ENCODE results near the gene FABP7.
A peak's percentile ranks its signal among the peaks of the same experiment; 100 is the strongest.

FABP7 gene

DNA sequence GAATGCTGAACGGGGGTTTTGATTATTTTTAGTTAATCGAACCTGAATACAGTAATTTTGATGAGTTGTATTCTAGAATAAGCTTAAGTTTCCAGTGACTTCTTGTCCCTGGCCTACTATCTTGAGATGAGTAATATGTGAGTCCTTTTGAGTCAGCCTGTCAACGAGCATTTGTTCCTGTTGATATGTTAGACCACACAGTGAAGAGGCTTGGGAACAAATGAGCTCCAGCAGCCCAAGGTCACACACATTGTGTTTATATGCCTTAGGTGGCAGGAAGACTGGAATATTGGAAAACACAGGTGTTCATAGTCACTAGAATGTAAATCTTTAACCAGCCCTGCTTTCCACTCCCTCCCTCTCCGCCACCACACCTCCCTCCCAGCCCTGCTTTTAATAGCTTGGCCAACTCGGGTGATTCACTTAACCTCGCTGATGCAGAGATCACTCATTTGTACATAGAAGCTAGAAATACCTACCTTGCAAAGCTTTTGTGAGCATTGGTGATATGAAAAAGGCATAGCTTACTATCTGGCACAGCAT lies 18.7 kb downstream of the FABP7 start:
- peak; percentile 12 for DNase-seq (ENCODE audit: low read depth)

DNA sequence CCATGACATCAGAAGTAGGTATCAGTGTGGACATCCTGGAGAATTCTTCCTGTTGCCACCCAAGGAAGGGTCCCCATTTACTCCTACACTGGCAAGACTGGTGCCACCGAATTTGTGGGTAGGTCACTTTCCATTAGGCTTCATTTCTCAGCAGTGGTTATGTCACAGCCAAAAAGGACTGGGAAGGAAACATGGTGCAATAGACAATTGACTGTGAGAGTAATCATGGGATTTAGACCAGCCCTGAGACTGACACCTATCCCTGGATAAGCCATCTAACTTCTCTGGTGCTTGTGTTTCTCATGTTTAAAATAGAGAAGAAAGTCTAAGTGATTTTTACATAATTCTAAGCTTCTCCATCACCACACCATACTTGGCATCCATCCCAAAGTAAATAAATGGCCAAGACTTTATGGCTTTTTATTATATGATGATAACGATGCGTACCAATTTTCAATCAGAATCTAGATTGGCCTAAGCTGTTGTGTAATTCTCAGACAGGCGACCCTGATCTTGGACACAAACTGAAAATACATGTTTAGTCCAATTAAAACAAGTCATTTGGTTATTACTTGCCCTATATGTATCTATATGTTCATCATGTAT lies 19.7 kb downstream of the FABP7 start:
- DNase-seq (ENCODE audit: low read depth) = no peak

DNA sequence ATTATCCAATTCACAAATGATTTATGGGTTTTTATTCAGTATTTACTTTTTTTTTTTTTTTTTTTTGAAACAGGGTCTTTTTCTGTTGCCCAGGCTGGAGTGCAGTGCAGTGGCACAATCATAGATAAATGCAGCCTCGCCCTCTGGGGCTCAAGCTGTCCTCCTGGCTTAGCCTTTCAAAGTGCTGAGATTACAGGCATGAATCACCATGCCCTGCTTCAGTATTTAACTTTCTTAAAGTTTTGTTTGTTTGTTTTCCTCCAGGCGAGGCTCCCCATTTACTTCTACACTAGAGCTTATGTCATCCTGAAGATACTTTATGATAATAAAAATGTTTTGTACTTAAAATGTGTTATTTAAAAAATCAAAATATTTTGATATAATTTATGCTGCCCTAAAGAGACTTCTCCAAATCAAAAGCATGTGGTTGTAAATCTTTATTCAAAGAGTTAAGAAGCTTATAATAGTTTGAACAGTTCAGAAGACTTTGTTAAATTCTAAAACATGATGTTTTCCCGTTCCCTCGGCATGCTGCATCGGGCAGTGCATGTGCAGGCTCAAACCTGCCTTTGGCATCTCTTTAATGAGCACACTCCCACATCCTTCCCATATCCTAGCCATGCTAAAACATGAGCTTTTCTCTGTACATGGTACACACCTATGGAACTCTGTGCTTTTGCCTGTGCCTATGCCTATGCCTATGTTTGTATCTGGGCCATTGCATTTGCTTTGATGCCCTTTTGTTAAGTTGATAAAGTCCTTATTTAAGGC lies 20.6 kb downstream of the FABP7 start:
- no peak for DNase-seq (ENCODE audit: low read depth)

DNA sequence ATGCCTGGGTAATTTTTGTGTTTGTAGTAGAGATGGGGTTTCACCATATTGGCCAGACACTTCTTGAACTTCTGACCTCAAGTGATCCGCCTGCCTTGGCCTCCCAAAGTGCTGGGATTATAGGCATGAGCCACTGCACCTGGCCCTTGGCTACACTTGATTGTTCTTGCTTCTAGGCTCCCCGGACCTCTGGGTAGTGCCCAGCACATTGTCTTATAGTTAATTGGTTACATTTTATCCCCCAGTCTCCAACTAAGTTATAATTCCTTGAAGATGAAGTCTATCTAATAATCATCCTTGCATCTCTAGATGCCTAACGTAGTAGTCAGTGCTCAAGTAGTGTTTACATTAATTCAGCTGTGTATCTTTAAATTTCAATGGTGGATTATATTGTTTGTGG lies 21.4 kb downstream of the FABP7 start:
- DNase-seq (ENCODE audit: low read depth) = no peak

DNA sequence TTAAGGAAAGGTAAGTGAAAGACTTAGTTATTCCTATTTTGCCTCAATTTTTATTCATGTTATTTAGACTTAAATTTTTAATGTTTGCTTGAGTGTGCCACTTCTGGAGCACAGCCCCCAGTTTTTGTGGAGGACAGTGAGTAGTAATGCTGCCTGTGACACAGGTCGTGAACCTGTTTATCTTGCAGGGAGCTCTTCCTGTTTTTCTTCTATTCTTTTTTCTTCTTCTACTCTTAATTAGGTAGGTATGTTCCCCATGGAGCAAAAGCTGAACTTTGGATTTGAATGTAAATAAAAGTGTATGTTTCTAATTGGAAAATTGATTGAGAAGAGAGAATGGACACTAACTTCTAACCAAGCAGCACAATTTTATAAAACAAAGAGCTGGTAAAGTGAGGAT lies 21.9 kb downstream of the FABP7 start:
- no peak for DNase-seq (ENCODE audit: low read depth)

DNA sequence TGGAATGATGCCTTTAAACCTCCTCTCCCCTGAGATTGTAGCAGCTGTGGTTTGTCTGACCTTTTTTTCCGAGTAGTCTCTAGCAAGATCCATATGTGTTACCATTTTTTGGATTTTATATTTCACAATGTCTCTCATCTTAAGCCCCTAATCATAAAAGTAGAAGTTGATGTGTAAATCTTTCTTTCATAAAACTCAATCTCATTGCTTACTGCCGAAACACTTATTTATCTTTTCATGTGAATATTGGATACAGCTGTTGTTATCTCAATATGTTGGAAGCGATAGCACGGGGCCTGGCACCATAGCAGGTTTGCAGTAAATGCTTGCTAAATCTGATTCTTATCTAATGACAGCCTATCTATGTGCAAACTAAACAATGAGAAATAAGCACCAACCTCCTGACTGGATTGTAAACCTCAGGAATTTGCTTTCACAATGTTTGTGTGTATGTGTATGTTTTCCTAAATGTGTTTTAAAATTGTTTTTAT lies 23.7 kb downstream of the FABP7 start:
- DNase-seq (ENCODE audit: low read depth) = no peak

DNA sequence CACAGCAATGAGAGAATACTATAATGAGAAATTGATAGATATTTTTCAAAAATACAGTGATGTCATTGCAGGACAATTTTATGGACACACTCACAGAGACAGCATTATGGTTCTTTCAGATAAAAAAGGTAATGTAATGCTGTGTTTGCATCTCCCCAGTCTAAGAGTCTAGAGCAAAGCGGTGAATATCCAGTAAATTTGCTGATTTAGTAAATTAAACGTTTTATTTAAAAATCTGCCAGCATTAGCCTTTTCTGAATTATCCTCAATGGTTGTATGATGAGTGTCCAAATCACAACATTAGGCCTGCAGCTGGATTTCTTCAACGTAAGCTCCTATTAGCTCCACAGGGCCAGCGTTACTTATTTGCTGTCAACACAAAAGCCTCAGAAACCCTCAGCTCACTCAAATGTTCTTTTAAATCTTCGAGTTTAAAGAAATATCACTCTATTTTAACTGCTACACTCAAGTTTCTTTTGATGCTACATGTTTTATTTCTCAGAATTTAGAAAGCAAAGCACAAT lies 25.5 kb downstream of the FABP7 start:
- no peak for DNase-seq (ENCODE audit: low read depth)

DNA sequence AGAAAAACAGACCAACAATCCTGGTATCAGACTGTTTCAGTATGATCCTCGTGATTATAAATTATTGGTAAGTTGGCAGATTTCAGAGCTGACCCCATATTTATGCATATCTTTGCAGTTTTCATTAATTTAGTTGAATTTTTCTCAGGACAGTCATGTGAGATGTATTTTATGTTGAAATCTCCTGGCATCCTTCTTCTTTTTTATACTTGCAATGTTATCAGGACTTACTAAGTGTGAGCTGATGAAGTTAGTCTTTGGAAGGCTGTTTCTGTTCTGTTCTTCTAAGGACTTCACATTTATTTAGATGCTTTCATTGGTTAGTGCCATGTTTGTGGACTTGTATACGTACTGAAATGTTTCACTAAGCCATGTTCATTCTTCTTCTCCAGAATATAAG lies 26.8 kb downstream of the FABP7 start:
- DNase-seq (ENCODE audit: low read depth) = no peak

DNA sequence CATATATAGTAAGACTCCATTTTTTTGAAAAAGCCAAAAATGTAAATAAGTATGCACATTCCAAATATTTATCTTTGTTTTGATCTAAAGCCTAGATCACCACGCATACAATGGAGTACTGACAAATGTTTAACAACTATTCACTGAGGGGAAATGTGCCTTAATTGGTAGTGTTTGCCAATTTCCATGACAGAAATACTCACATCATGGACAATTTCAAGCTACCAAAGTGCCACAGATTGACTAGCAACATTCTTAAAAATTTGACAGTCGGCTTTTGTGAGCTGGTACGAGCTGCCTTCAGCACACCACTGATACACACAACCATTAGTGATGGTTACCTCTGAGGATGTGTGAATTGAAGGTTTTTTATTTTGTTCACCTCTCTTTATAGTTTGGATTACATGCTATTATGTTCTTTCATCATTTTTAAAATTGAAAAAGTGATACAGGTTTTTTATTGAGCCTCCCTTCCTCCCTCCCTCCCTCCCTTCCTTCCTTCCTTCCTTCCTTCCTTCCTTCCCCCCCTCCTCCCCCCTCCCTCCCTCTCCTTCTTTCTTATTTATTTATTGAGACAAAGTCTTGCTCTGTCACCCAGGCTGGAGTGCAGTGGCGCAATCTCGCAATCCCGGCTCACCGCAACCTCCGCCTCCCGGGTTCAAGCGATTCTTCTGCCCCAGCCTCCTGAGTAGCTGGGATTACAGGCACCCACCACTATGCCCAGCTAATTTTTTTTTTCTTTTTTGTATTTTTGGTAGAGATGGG lies 28.8 kb downstream of the FABP7 start:
- DNase-seq (ENCODE audit: low read depth) = no peak

DNA sequence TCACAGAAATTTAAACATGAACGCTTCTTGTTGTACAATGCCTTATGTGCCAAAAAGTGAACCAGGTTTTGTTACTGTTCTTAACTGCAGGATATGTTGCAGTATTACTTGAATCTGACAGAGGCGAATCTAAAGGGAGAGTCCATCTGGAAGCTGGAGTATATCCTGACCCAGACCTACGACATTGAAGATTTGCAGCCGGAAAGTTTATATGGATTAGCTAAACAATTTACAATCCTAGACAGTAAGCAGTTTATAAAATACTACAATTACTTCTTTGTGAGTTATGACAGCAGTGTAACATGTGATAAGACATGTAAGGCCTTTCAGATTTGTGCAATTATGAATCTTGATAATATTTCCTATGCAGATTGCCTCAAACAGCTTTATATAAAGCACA lies 29.5 kb downstream of the FABP7 start:
- no peak for DNase-seq (ENCODE audit: low read depth)

DNA sequence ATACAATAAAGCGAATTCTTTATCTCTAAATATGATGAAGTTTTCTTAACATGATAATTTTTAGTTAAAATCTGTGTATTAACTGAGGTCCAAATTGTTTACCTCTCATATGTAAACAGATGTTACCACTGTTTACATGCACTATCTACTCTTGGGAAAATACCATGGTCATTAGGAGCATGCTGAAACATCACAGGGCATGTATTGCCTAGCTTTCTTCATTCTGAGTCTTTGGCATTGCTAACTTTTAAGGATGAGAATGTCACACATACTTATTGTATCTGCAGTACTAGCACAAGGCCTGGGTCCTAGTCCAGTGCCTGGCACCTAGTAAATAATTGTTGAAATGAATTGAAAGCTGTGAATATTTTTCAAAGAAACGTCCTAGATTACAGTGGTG lies 30.2 kb downstream of the FABP7 start:
- DNase-seq (ENCODE audit: low read depth) = no peak

DNA sequence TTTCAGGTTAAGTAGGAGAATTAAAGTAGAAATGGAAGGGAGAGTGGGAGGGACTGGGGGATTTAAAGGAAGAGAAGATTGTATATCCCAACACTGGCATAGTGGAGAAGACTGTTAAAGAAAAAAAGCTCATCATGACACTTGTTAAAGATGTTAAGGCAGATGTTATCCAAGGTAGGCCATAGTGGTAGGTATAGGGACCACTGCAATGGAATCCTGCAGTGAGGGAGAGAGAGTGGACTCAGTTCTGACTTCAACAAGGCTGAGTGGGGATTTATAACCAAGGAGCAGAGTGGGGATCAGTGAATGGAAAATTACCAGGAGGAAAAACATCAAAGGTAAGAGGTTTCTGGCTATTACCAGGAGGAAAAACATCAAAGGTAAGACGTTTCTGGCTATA lies 30.7 kb downstream of the FABP7 start:
- DNase-seq (ENCODE audit: low read depth) = no peak

DNA sequence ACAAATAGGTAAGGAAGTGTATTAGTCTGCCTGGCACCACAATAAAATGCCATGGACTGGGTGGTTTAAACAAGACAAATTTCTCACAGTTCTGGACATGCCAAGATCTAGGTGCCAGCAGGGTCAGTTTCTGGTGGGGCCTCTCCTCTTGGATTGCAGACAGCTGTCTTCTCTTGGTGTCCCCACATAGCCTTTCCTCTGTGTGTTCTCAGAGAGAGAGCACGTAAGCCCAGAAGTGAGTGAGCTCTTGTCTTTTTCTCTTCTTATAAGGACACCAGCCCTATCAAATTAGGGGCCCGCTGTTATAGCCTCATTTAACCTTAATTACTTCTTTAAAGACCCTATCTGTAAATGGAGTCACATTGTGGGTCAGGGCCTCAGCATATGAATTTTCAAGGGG lies 37.8 kb downstream of the FABP7 start:
- no peak for DNase-seq (ENCODE audit: low read depth)

DNA sequence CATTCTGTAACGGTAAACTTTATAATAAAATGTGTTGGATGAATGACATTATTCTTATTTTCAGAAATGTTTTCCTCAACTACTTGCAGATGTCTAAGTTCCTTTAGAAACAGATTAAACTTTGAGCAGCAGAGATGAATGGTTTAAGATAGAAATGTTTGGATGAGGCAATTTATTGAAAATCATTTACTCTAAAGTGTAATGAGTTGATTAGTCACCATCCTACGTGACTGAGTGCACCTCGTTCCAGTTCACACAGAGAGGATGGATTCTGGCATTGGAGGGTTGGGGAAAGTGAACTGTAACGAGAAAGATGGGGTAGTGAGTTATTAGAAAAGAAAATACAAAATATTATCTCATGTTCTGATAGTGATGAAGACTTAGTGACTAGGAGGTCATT lies 38.2 kb downstream of the FABP7 start:
- no peak for DNase-seq (ENCODE audit: low read depth)

DNA sequence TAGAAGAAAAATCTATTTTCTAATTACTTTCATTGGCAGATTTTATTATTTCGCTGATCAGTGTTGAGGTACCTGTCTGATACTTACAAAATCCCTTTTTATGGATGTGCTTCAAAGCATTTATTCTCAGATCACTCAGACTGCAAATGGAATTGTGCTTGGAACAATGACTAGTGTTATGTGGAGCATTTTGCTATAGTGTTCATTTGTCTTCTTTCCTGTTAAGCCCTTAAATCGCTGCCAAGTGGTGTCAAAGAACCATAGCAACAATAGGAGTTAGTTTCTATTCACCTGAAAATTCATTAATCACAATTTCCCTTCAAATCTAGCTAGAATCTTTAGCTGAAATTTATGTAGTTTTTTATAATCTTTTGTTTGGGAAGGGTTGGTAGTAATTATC lies 39.4 kb downstream of the FABP7 start:
- no peak for DNase-seq (ENCODE audit: low read depth)

DNA sequence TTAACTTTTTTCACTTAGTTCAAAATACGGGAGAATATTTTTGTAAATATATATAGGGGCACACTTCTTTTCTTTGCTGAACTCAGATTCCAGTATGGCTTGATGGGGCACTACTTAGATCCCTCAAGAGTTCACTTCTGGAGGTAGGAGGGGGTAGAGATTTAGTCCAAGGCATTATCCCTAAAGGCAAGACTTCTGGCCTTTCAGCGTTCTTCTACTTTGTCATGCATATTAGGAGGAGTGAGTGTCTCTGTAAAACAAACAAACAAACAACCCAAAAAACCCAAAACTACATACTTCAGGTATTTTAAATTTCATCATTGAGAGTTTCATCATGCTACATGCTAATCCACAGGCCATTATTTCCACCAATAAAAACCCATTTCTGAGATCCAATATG lies 41.6 kb downstream of the FABP7 start:
- DNase-seq (ENCODE audit: low read depth) = no peak

DNA sequence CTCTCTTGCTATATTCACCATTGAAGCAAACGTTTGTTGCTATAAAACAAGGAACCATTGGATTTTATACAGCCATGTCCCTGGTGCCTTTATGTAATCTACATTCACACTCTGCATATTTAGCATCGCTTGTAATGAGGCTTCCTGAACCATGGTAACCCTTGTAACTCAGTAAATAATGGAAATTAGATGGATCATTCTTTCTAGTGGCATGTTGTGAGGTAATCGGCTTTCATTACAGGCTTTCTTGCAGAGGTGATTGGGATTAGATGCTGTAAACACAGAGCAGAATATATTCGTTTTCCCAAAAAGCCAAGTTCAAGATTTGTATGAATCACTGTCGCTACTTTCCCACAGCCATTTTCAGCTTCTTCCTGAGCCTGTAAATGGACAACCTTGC lies 45.6 kb downstream of the FABP7 start:
- DNase-seq (ENCODE audit: low read depth) = no peak

DNA sequence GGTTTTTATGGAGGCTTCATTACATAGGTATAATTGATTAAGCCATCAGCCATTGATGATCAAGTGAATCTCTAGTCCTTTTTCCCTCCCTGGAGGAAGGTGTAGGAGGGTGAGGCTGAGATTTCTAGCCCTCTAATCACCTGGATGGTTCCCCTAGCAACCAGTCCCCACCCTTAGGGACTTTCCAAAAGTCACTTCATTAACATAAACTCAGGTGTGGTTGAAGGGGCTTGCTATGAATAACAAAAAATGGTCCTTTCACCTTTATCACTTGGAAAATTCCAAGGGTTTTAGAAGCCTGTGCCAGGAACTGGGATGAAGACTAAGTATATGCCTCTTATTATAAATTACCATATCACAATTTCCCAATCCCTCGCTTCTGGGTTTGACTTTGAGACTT lies 49.9 kb downstream of the FABP7 start:
- no peak for DNase-seq (ENCODE audit: low read depth)

DNA sequence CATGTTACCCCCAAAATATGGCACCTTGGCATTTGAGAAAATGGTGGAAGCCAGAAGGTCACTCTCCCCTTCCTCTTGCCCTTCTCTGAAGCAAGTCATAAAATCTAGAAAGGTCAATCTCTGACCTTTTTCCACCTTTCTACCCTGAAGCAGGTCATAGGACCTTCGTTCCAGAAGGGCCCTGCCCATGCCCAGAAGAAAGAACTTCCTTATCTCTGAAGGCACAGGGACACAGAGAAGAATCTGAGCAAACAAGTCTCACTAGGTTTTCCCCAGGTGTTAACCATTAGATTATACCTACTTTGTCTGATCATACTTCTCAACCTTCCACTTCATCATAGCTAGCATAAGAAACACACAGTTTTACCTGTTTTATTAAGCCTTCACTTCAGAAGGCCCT lies 52.0 kb downstream of the FABP7 start:
- no peak for DNase-seq (ENCODE audit: low read depth)

DNA sequence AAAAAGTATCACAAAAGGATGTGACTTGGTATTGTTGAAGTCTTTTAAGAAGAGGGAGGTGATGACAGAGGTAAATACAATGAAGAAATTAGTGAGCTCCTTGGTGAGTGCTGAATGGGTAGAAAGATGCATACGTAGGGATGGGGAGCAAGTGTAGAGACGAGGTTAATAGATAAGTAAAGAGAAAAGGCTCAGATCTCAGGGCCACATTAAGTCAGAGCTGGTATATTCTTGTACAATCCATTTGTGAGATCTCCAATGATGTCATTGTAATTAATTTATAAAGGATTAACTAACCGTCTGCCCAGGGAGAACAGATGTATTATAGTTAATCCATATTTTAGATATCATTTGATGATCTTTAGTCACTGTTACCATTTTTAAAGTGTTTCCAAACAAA lies 52.9 kb downstream of the FABP7 start:
- no peak for DNase-seq (ENCODE audit: low read depth)

DNA sequence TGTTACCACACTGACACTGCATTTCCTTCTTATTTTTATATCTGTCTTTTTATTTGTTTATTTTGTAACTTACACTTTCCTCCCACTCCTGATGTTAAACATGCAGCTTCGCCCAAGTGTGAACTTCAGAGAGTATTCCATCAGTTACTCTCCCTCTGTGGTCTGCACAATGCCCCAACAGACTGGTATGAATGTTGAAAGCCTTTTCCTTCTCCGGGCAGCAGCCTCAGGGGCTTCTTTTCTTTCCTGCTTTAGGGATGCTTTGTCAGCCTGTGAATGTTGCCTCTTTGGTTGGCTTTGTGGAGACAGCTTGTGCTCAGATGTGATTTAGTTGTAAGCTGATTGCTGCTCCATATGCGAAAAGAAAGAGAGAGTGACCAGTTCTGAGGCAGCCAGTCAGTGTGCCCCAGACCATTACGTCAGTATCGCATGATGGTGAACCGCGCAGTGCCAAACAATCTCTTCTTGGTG lies 53.5 kb downstream of the FABP7 start:
- DNase-seq (ENCODE audit: low read depth) = no peak
